CD14-positive monocyte (primary cell): Measurements from ENCODE around the gene VPS72. TPM values are rescaled to one million over a fixed set of nuclear protein-coding genes. Genes with fewer than 3 reads are reported as not detected.
"Not testable (repeated sequence)": the region's sequence is repeated elsewhere in the genome, so short reads cannot be mapped to it uniquely, and the experiment has no call there.

Source experiments
- DNase-seq, 3 donors: peaks; one replicate each; pipeline ENCODE4 v3.0.0-alpha.2; 2011 to 2022
- H2AFZ ChIP-seq: 2 replicates; pipeline ENCODE4 v1.6.0; 2012; ENCODE audit warnings: mild to moderate bottlenecking, low read depth, low read length, inconsistent platforms; ENCODE audit not compliant: insufficient read depth, poor library complexity, severe bottlenecking
- H3K27ac ChIP-seq, 2 donors: 1 replicate in 1 of 2; 2 replicates in 1 of 2; pipeline ENCODE4 v1.5.1; 2012 to 2013; ENCODE audit warnings: low read length in 2 of 2, control low read depth in 1 of 2, inconsistent platforms in 1 of 2, low read depth in 1 of 2, mild to moderate bottlenecking in 1 of 2
- H3K27me3 ChIP-seq, 2 donors: one replicate each; pipeline versions ENCODE4 v1.6.0 to v1.6.1; 2011 to 2013; ENCODE audit warnings: low read length in 2 of 2; ENCODE audit not compliant: control insufficient read depth in 2 of 2, insufficient read depth in 2 of 2
- H3K36me3 ChIP-seq, 2 donors: replicated peaks in 1 of 2; 1 replicate in 1 of 2; 2 replicates in 1 of 2; pipeline versions ENCODE4 v1.5.1 to v1.6.1; 2012 to 2013; ENCODE audit warnings: low read length in 2 of 2, control low read depth in 1 of 2, inconsistent platforms in 1 of 2, mild to moderate bottlenecking in 1 of 2; ENCODE audit not compliant: insufficient read depth in 2 of 2, control insufficient read depth in 1 of 2
- H3K4me1 ChIP-seq, 2 donors: 1 replicate in 1 of 2; 2 replicates in 1 of 2; pipeline versions ENCODE4 v1.5.1 to v1.6.1; 2012 to 2013; ENCODE audit warnings: low read length in 2 of 2, control low read depth in 1 of 2, inconsistent platforms in 1 of 2, mild to moderate bottlenecking in 1 of 2, moderate library complexity in 1 of 2; ENCODE audit not compliant: insufficient read depth in 2 of 2, control insufficient read depth in 1 of 2
- H3K4me2 ChIP-seq: replicated peaks from 2 replicates; pipeline ENCODE3; 2012; ENCODE audit warnings: low read length, moderate library complexity, mild to moderate bottlenecking; ENCODE audit not compliant: poor library complexity, severe bottlenecking; ENCODE audit errors: extremely low read depth
- H3K4me3 ChIP-seq, 3 experiments: fragments of 200-600 bp in 1 of 3; sonication (generic) in 1 of 3; replicated peaks in 1 of 3; 1 replicate in 2 of 3; 2 replicates in 1 of 3; pipeline ENCODE4 v1.5.1; 2011 to 2013; ENCODE audit warnings: low read length in 3 of 3, mild to moderate bottlenecking in 3 of 3, control low read depth in 2 of 3, low read depth in 2 of 3, inconsistent platforms in 1 of 3, moderate library complexity in 1 of 3
- H3K79me2 ChIP-seq: 2 replicates; pipeline ENCODE4 v1.6.0; 2012; ENCODE audit warnings: mild to moderate bottlenecking, control low read depth, inconsistent platforms, low read length, moderate library complexity; ENCODE audit not compliant: insufficient read depth
- H3K9ac ChIP-seq: 2 replicates; pipeline ENCODE4 v1.6.0; 2017; ENCODE audit warnings: low read length, mild to moderate bottlenecking; ENCODE audit not compliant: insufficient read depth, poor library complexity, severe bottlenecking
- H3K9me3 ChIP-seq, 2 donors: replicated peaks in 1 of 2; 1 replicate in 1 of 2; 2 replicates in 1 of 2; pipeline versions ENCODE4 v1.5.1 to v1.6.1; 2012 to 2013; ENCODE audit warnings: low read length in 2 of 2, control low read depth in 1 of 2; ENCODE audit not compliant: control insufficient read depth in 1 of 2, insufficient read depth in 1 of 2
- H4K20me1 ChIP-seq: 2 replicates; pipeline ENCODE4 v1.6.0; 2012; ENCODE audit warnings: mild to moderate bottlenecking, low read length, control low read depth, moderate library complexity; ENCODE audit not compliant: insufficient read depth
- H3K27ac Mint-ChIP-seq, 7 donors: one replicate each; pipeline ENCODE4 v1.8.0; 2020; ENCODE audit warnings: mild to moderate bottlenecking in 7 of 7, mixed read lengths in 7 of 7, moderate library complexity in 6 of 7, inconsistent platforms in 2 of 7
- H3K27me3 Mint-ChIP-seq, 3 donors: one replicate each; pipeline ENCODE4 v1.8.0; 2021 to 2022; ENCODE audit warnings: low read depth in 3 of 3, mild to moderate bottlenecking in 3 of 3, mixed read lengths in 3 of 3, moderate library complexity in 3 of 3, inconsistent platforms in 1 of 3
- H3K36me3 Mint-ChIP-seq, 2 donors: one replicate each; pipeline ENCODE4 v1.8.0; 2020; ENCODE audit warnings: mixed read lengths in 2 of 2, inconsistent platforms in 1 of 2, mild to moderate bottlenecking in 1 of 2
- H3K4me1 Mint-ChIP-seq: one replicate; pipeline ENCODE4 v1.8.0; 2020; ENCODE audit warnings: mild to moderate bottlenecking, mixed read lengths
- H3K4me3 Mint-ChIP-seq, 2 donors: one replicate each; pipeline ENCODE4 v1.8.0; 2020; ENCODE audit warnings: mild to moderate bottlenecking in 2 of 2, mixed read lengths in 2 of 2, moderate library complexity in 1 of 2
- H3K9me3 Mint-ChIP-seq, 7 donors: one replicate each; pipeline ENCODE4 v1.8.0; 2020 to 2022; ENCODE audit warnings: mixed read lengths in 7 of 7, mild to moderate bottlenecking in 6 of 7, moderate library complexity in 6 of 7, inconsistent platforms in 2 of 7
- WGBS: methylation state at CpG from one replicate; pipeline ENCODE4 v1.1.5; 2013; ENCODE audit warnings: missing lambda C conversion rate; ENCODE audit not compliant: insufficient coverage; 5-methylcytosine and 5-hydroxymethylcytosine counted together
- intact Hi-C, 2 donors: fragments of 100-400 bp; cut with micrococcal nuclease; formaldehyde crosslinking; loops; one replicate each; pipeline versions ENCODE4 v1.15.0 to v1.15.1; 2023
- polyA plus RNA-seq, 3 donors: library from polyadenylated mRNA; depleted of rRNA in 1 of 3; unstranded in 2 of 3; stranded (reverse) in 1 of 3; fragments of 300-500 nt in 2 of 3; fragments of >200 nt in 1 of 3; fragmentation: Illumina TruSeq in 2 of 3; gene quantifications; 1 replicate in 2 of 3; 2 replicates in 1 of 3; pipeline ENCODE4 v1.2.3, GENCODE V29; 2012 to 2021
- TF ChIP-seq, protein P1 (sequence below): fragments of 200-600 bp; IDR thresholded peaks from one replicate; pipeline ENCODE4 v1.8.0; 2022; ENCODE audit warnings: antibody characterized with exemption, mild to moderate bottlenecking

The VPS72 gene
- polyA plus RNA-seq, 3 donors = 30.4 to 43.3 (median 37.7) TPM

- no peaks in the 10 kb centered on the region for H4K20me1 ChIP-seq
Observed at GRCh38 chr1:151192047-151192446, 2.0 kb upstream of the VPS72 start.

GRCh38 chr1:151188667-151189066 lies 1.3 kb downstream of the VPS72 start:
- H3K9me3 ChIP-seq, H4K20me1 ChIP-seq, H2AFZ ChIP-seq, H3K27me3 Mint-ChIP-seq, H3K27me3 ChIP-seq, H3K27ac Mint-ChIP-seq, H3K27ac ChIP-seq, H3K9me3 Mint-ChIP-seq, DNase-seq: not testable (repeated sequence)
- Histone ChIP-seq H3K36me3 (peaks cover 21 to 25% of the 10 kb centered on the region in 2 donors), H3K4me3 (peak overlapping the region in 1 of 3 experiments; percentile 93), H3K9ac (peak overlapping the region; percentile 78), H3K4me1 (peaks cover 18 to 23% of the 10 kb centered on the region in 2 donors), H3K79me2 (peaks cover 37% of the 10 kb centered on the region), H3K4me2 (peak overlapping the region; percentile 83)
- H3K4me1 Mint-ChIP-seq = peaks cover 27% of the 10 kb centered on the region
- H3K36me3 Mint-ChIP-seq = peaks cover 27 to 29% of the 10 kb centered on the region in 2 donors
- 83% methylated on average over 4 of the region's 8 CpGs for WGBS
- peak overlapping the region in 1 of 2 donors; percentile 100 for H3K4me3 Mint-ChIP-seq
- intact Hi-C loops = loop anchor here in 1 of 2 donors (5.0 kb wide), 1 partner anchor 159 kb away; the partner anchor contains the start of gene RFX5

More at GRCh38 chr1:151192047-151192446, 2.0 kb upstream of the VPS72 start:
- no peak overlapping the region for H3K4me2 ChIP-seq
- no peaks in the 10 kb centered on the region for H3K9me3 ChIP-seq
- peaks cover 18 to 23% of the 10 kb centered on the region in 2 donors for H3K4me1 ChIP-seq
- 57% methylated on average over 1 of the region's 7 CpGs for WGBS
- peaks cover 0 to 2% of the 10 kb centered on the region in 2 donors for H3K36me3 Mint-ChIP-seq
- H3K27ac ChIP-seq = no peak overlapping the region
- H3K27me3 ChIP-seq = peaks cover 0 to 2% of the 10 kb centered on the region in 2 donors
- intact Hi-C loops = loop anchor here in 1 of 2 donors (10.0 kb wide), 1 partner anchor 213 kb away; no protein-coding TSS in a partner anchor
- peaks cover 31% of the 10 kb centered on the region for H3K79me2 ChIP-seq
- no peak overlapping the region for H3K27ac Mint-ChIP-seq
- H3K4me1 Mint-ChIP-seq = peaks cover 28% of the 10 kb centered on the region
- peaks cover 0 to 3% (median 0%) of the 10 kb centered on the region in 7 donors for H3K9me3 Mint-ChIP-seq
- H3K4me3 ChIP-seq = no peak overlapping the region
- DNase-seq = no peak
- H3K27me3 Mint-ChIP-seq = peaks cover 7 to 14% (median 11%) of the 10 kb centered on the region in 3 donors
- no peak overlapping the region for H3K9ac ChIP-seq
- TF ChIP-seq, protein P1, sequence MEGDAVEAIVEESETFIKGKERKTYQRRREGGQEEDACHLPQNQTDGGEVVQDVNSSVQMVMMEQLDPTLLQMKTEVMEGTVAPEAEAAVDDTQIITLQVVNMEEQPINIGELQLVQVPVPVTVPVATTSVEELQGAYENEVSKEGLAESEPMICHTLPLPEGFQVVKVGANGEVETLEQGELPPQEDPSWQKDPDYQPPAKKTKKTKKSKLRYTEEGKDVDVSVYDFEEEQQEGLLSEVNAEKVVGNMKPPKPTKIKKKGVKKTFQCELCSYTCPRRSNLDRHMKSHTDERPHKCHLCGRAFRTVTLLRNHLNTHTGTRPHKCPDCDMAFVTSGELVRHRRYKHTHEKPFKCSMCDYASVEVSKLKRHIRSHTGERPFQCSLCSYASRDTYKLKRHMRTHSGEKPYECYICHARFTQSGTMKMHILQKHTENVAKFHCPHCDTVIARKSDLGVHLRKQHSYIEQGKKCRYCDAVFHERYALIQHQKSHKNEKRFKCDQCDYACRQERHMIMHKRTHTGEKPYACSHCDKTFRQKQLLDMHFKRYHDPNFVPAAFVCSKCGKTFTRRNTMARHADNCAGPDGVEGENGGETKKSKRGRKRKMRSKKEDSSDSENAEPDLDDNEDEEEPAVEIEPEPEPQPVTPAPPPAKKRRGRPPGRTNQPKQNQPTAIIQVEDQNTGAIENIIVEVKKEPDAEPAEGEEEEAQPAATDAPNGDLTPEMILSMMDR = no peak
- no peaks in the 10 kb centered on the region for H3K36me3 ChIP-seq
- H3K4me3 Mint-ChIP-seq = no peak overlapping the region
- no peak overlapping the region for H2AFZ ChIP-seq
